CD4-positive, alpha-beta memory T cell (primary cell): ENCODE measurements around the gene ARHGAP22. TPM values are rescaled to one million over a fixed set of nuclear protein-coding genes. Genes with fewer than 3 reads are reported as not detected.

ENCODE experiments used
- CTCF ChIA-PET: fragments of 350-600 bp; sonication (Branson Sonifier 250); formaldehyde crosslinking; loops from one replicate; lab custom pipeline; 2021; ENCODE audit warnings: inconsistent platforms; ENCODE audit not compliant: partially characterized antibody; lab: Charles Lee
- POLR2A ChIA-PET: fragments of 350-600 bp; sonication (Branson Sonifier 250); formaldehyde crosslinking; loops from one replicate; lab custom pipeline; 2021; ENCODE audit not compliant: partially characterized antibody; lab: Charles Lee
- DNase-seq, 5 donors: peaks; one replicate each; pipeline versions ENCODE4 v3.0.0 to v3.0.0-alpha.2; 2020 to 2022; ENCODE audit warnings: mixed read lengths in 1 of 5
- H3K27ac ChIP-seq: one replicate; pipeline ENCODE4 v1.7.0; 2013; ENCODE audit warnings: low read depth, low read length
- H3K27me3 ChIP-seq: 2 replicates; pipeline ENCODE4 v1.7.0; 2013; ENCODE audit warnings: mild to moderate bottlenecking, low read length, moderate library complexity; ENCODE audit not compliant: insufficient read depth
- H3K36me3 ChIP-seq: 2 replicates; pipeline ENCODE4 v1.7.0; 2013; ENCODE audit warnings: mild to moderate bottlenecking, low read length, moderate library complexity; ENCODE audit not compliant: insufficient read depth
- H3K4me1 ChIP-seq: 2 replicates; pipeline ENCODE4 v1.7.0; 2013; ENCODE audit warnings: mild to moderate bottlenecking, low read length, moderate library complexity; ENCODE audit not compliant: insufficient read depth
- H3K4me3 ChIP-seq, 2 donors: one replicate each; pipeline ENCODE4 v1.7.0; 2013; ENCODE audit warnings: low read length in 2 of 2, mild to moderate bottlenecking in 1 of 2
- H3K9me3 ChIP-seq, 2 donors: one replicate each; pipeline ENCODE4 v1.7.0; 2013; ENCODE audit warnings: low read length in 2 of 2, control low read depth in 1 of 2; ENCODE audit not compliant: control insufficient read depth in 1 of 2
- H3K27ac Mint-ChIP-seq, 7 donors: one replicate each; pipeline ENCODE4 v1.8.0; 2020 to 2021; ENCODE audit warnings: mixed read lengths in 7 of 7, mild to moderate bottlenecking in 6 of 7, inconsistent platforms in 3 of 7, moderate library complexity in 3 of 7
- H3K27me3 Mint-ChIP-seq, 2 donors: one replicate each; pipeline ENCODE4 v1.8.0; 2020 to 2021; ENCODE audit warnings: mixed read lengths in 2 of 2
- H3K36me3 Mint-ChIP-seq, 2 donors: one replicate each; pipeline ENCODE4 v1.8.0; 2020 to 2021; ENCODE audit warnings: mixed read lengths in 2 of 2, inconsistent platforms in 1 of 2, mild to moderate bottlenecking in 1 of 2
- H3K4me1 Mint-ChIP-seq, 4 donors: one replicate each; pipeline ENCODE4 v1.8.0; 2020 to 2021; ENCODE audit warnings: mixed read lengths in 4 of 4, mild to moderate bottlenecking in 1 of 4
- H3K4me3 Mint-ChIP-seq, 8 donors: one replicate each; pipeline ENCODE4 v1.8.0; 2020 to 2021; ENCODE audit warnings: mixed read lengths in 8 of 8, mild to moderate bottlenecking in 7 of 8, moderate library complexity in 6 of 8, inconsistent platforms in 3 of 8
- H3K9me3 Mint-ChIP-seq, 8 donors: one replicate each; pipeline ENCODE4 v1.8.0; 2020 to 2021; ENCODE audit warnings: mixed read lengths in 8 of 8, mild to moderate bottlenecking in 5 of 8, inconsistent platforms in 3 of 8, moderate library complexity in 1 of 8
- intact Hi-C: fragments of 100-400 bp; cut with micrococcal nuclease; formaldehyde crosslinking; loops from one replicate; pipeline ENCODE4 v1.15.1; 2023
- polyA plus RNA-seq, 2 donors: library from polyadenylated mRNA; unstranded; fragments of 300-500 nt; fragmentation: Illumina TruSeq; gene quantifications; one replicate each; pipeline ENCODE4 v1.2.3, GENCODE V29; 2021
- total RNA-seq, 2 experiments: library from RNA; stranded (reverse); gene quantifications; one replicate each; pipeline ENCODE4 v1.2.3, GENCODE V29; 2021

Gene ARHGAP22
- total RNA-seq (under 1 TPM; 0.20 to 0.83 TPM), polyA plus RNA-seq (not detected)

GRCh38 chr10:48604991-48605508 lies at the start of gene ARHGAP22:
ARHGAP22 (minus strand) TSS chr10:48605073; CDS start chr10:48604796, 277 bp downstream.
- Mint-ChIP-seq H3K4me1 (peaks cover 0 to 6% (median 3%) of the 10 kb centered on the region in 4 donors), H3K36me3 (no peaks in the 10 kb centered on the region), H3K9me3 (no peaks in the 10 kb centered on the region), H3K4me3 (peak within 1 kb of the TSS in 7 of 8 donors; percentile 21 to 67 (median 29)), H3K27me3 (peaks cover 20 to 29% of the 10 kb centered on the region in 2 donors), H3K27ac (no peak within 1 kb of the TSS)
- Histone ChIP-seq H3K4me1 (no peaks in the 10 kb centered on the region), H3K36me3 (no peaks in the 10 kb centered on the region), H3K27me3 (no peaks in the 10 kb centered on the region), H3K9me3 (no peaks in the 10 kb centered on the region), H3K27ac (no peak within 1 kb of the TSS), H3K4me3 (no peak within 1 kb of the TSS)
- intact Hi-C loops: no loop called here
- DNase-seq: no peak
- ChIA-PET POLR2A (no interaction called here), CTCF (interaction anchor here (4.5 kb wide), 1 partner anchor 52 kb away, joined by 37 read pairs; no protein-coding TSS in a partner anchor)

- Mint-ChIP-seq H3K4me3 (peak overlapping the region in 1 of 8 donors; percentile 13), H3K27me3 (peaks cover 9 to 11% of the 10 kb centered on the region in 2 donors), H3K27ac (no peak overlapping the region), H3K4me1 (peaks cover 3 to 13% (median 6%) of the 10 kb centered on the region in 4 donors), H3K9me3 (no peaks in the 10 kb centered on the region), H3K36me3 (no peaks in the 10 kb centered on the region)
- Histone ChIP-seq H3K36me3 (no peaks in the 10 kb centered on the region), H3K4me1 (peaks cover 12% of the 10 kb centered on the region), H3K27ac (no peak overlapping the region), H3K9me3 (no peaks in the 10 kb centered on the region), H3K4me3 (no peak overlapping the region), H3K27me3 (no peaks in the 10 kb centered on the region)
- CTCF ChIA-PET: no interaction called here
- DNase-seq: no peak
- intact Hi-C loops: no loop called here
- POLR2A ChIA-PET: no interaction called here
These were observed 49.2 kb upstream of the ARHGAP22 start for GRCh38 chr10:48653944-48654698.

GRCh38 chr10:48653347-48653746 lies 48.5 kb upstream of the ARHGAP22 start:
- Mint-ChIP-seq H3K4me1 (peaks cover 3 to 12% (median 6%) of the 10 kb centered on the region in 4 donors), H3K27me3 (peaks cover 9 to 11% of the 10 kb centered on the region in 2 donors), H3K9me3 (no peaks in the 10 kb centered on the region), H3K27ac (no peak overlapping the region), H3K4me3 (peak overlapping the region in 2 of 8 donors; percentile 32 to 33), H3K36me3 (no peaks in the 10 kb centered on the region)
- ChIA-PET POLR2A (no interaction called here), CTCF (no interaction called here)
- intact Hi-C loops: no loop called here
- H3K27me3 ChIP-seq: no peaks in the 10 kb centered on the region
- H3K9me3 ChIP-seq: no peaks in the 10 kb centered on the region
- peaks cover 12% of the 10 kb centered on the region for H3K4me1 ChIP-seq
- no peaks in the 10 kb centered on the region for H3K36me3 ChIP-seq
- DNase-seq: no peak
- H3K4me3 ChIP-seq: no peak overlapping the region
- H3K27ac ChIP-seq: no peak overlapping the region

- no peaks in the 10 kb centered on the region for H3K36me3 Mint-ChIP-seq
- no peaks in the 10 kb centered on the region for H3K36me3 ChIP-seq
- H3K27ac ChIP-seq: no peak overlapping the region
- H3K27ac Mint-ChIP-seq: no peak overlapping the region
- peaks cover 3 to 8% (median 5%) of the 10 kb centered on the region in 4 donors for H3K4me1 Mint-ChIP-seq
- no peak for DNase-seq
- peaks cover 4 to 7% of the 10 kb centered on the region in 2 donors for H3K27me3 Mint-ChIP-seq
- no peaks in the 10 kb centered on the region for H3K9me3 Mint-ChIP-seq
- CTCF ChIA-PET: interaction anchor here (1.7 kb wide), 1 partner anchor 289 kb away, joined by 3 read pairs; no protein-coding TSS in a partner anchor
- no peaks in the 10 kb centered on the region for H3K27me3 ChIP-seq
- peaks cover 12% of the 10 kb centered on the region for H3K4me1 ChIP-seq
- intact Hi-C loops: no loop called here
- H3K9me3 ChIP-seq: no peaks in the 10 kb centered on the region
- H3K4me3 Mint-ChIP-seq: peak overlapping the region in 1 of 8 donors; percentile 21
- POLR2A ChIA-PET: no interaction called here
- no peak overlapping the region for H3K4me3 ChIP-seq
These were observed 47.5 kb upstream of the ARHGAP22 start for GRCh38 chr10:48652344-48652743.

- intact Hi-C loops: no loop called here
These were observed 47.0 kb upstream of the ARHGAP22 start for GRCh38 chr10:48651839-48652238.

GRCh38 chr10:48651293-48651692 lies 46.4 kb upstream of the ARHGAP22 start:
- peaks cover 0 to 1% (median under 1%) of the 10 kb centered on the region in 4 donors for H3K4me1 Mint-ChIP-seq
- DNase-seq: no peak
- no peaks in the 10 kb centered on the region for H3K9me3 Mint-ChIP-seq
- ChIA-PET CTCF (interaction anchor here (1.7 kb wide), 1 partner anchor 288 kb away, joined by 3 read pairs; no protein-coding TSS in a partner anchor), POLR2A (no interaction called here)
- H3K4me3 ChIP-seq: no peak overlapping the region
- H3K4me1 ChIP-seq: peaks cover 6% of the 10 kb centered on the region
- no peak overlapping the region for H3K27ac Mint-ChIP-seq
- no peaks in the 10 kb centered on the region for H3K36me3 ChIP-seq
- H3K36me3 Mint-ChIP-seq: no peaks in the 10 kb centered on the region
- peaks cover 1 to 7% of the 10 kb centered on the region in 2 donors for H3K27me3 Mint-ChIP-seq
- H3K9me3 ChIP-seq: no peaks in the 10 kb centered on the region
- intact Hi-C loops: no loop called here
- no peak overlapping the region for H3K4me3 Mint-ChIP-seq
- H3K27me3 ChIP-seq: no peaks in the 10 kb centered on the region
- no peak overlapping the region for H3K27ac ChIP-seq

More at GRCh38 chr10:48651839-48652238, 47.0 kb upstream of the ARHGAP22 start:
- Histone ChIP-seq H3K4me1 (peaks cover 11% of the 10 kb centered on the region), H3K9me3 (no peaks in the 10 kb centered on the region), H3K4me3 (no peak overlapping the region), H3K27ac (no peak overlapping the region), H3K36me3 (no peaks in the 10 kb centered on the region), H3K27me3 (no peaks in the 10 kb centered on the region)
- H3K36me3 Mint-ChIP-seq: no peaks in the 10 kb centered on the region
- peaks cover 4 to 7% of the 10 kb centered on the region in 2 donors for H3K27me3 Mint-ChIP-seq
- ChIA-PET CTCF (interaction anchor here (1.7 kb wide), 1 partner anchor 288 kb away, joined by 3 read pairs; no protein-coding TSS in a partner anchor), POLR2A (no interaction called here)
- H3K4me3 Mint-ChIP-seq: no peak overlapping the region
- peaks cover 3 to 7% (median 5%) of the 10 kb centered on the region in 4 donors for H3K4me1 Mint-ChIP-seq
- no peak for DNase-seq
- no peaks in the 10 kb centered on the region for H3K9me3 Mint-ChIP-seq
- no peak overlapping the region for H3K27ac Mint-ChIP-seq

GRCh38 chr10:48649349-48649944 lies 44.6 kb upstream of the ARHGAP22 start:
- CTCF ChIA-PET: no interaction called here

More at GRCh38 chr10:48649349-48649944, 44.6 kb upstream of the ARHGAP22 start:
- no peak for DNase-seq
- Histone ChIP-seq H3K9me3 (no peaks in the 10 kb centered on the region), H3K4me3 (no peak overlapping the region), H3K36me3 (no peaks in the 10 kb centered on the region), H3K27me3 (no peaks in the 10 kb centered on the region), H3K27ac (no peak overlapping the region), H3K4me1 (no peaks in the 10 kb centered on the region)
- Mint-ChIP-seq H3K9me3 (no peaks in the 10 kb centered on the region), H3K36me3 (no peaks in the 10 kb centered on the region), H3K27ac (no peak overlapping the region), H3K27me3 (peaks cover 1 to 5% of the 10 kb centered on the region in 2 donors), H3K4me1 (no peaks in the 10 kb centered on the region), H3K4me3 (peak overlapping the region in 1 of 8 donors; percentile 39)
- intact Hi-C loops: no loop called here
- POLR2A ChIA-PET: no interaction called here
